Activated T-helper 1 cell treated with anti-CD3 and anti-CD28 coated beads, Interleukin-12 subunit alpha, Interleukin-12 subunit beta, Interleukin-2, Interleukin-4 antibody, amounts not matched to agents 30 ng/mL and 10 ng/mL and 1 ng/mL, durations not matched to agents 14 hours and 24 hours and 36 hours (primary cell): Measurements from ENCODE around the gene GYPE. TPM values are rescaled to one million over a fixed set of nuclear protein-coding genes. Genes with fewer than 3 reads are reported as not detected.

ENCODE experiments used
- total RNA-seq: library from RNA; stranded (reverse); gene quantifications from 2 replicates; pipeline ENCODE4 v1.2.3, GENCODE V29; 2022

The GYPE gene
- total RNA-seq, 1 donor from 2014 or later, result 0.16 TPM

Other genes starting within 250 kb of the GYPE start
- gene FREM3, start 204.9 kb downstream of the GYPE start, total RNA-seq, result not detected in 2 replicates
- gene GYPB, start 113.8 kb upstream of the GYPE start, total RNA-seq, result not detected in 2 replicates
- not detected in 2 replicates for gene GYPA, start 235.2 kb upstream of the GYPE start, total RNA-seq